ENCODE measurements around the gene KCNS1. TPM values are rescaled to one million over a fixed set of nuclear protein-coding genes. Genes with fewer than 3 reads are reported as not detected.

KCNS1 gene
- total RNA-seq, 1 experiment from 2014 or later: 0.98 TPM

DNA sequence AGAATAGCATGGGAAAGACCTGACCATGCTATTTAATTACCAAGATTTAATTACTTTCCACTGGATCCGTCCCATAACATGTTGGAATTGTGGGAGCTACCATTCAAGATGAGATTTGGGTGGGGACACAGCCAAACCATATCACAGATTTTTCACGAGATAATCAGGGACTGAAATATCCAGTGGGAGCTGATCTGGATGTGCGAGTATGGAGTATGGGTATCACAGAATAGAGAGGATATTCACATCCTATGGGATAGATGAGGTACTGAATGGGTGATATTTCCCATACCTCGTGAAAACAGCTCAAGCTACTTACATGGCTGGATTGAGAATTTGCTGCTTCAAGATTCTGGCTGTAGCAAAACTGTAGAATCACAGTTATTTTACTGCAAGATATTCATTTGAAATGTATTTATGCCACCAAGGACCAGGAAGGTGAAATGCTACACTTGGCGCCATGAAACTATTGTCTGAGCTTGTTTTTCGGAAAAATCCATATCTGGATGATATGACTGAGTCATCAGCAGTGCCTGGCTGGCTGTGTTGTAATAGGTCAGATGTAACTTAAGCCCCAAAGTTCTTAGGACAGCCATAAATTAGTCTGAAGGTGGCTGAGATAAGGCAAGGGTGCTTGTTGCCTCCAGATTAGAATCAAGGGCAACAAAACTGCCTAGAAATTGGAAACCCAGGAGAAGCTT lies 29.8 kb downstream of the KCNS1 start:
- Histone ChIP-seq H2BK5ac (ENCODE audit: insufficient read length, low read length) (no peak overlapping the region), H3K18ac (ENCODE audit: insufficient read length, low read depth, low read length) (no peak overlapping the region), H2AK5ac (ENCODE audit: insufficient read length, low read length) (no peak overlapping the region), H4K5ac (ENCODE audit: insufficient read length, low read depth, low read length) (no peak overlapping the region), H3K79me2 (ENCODE audit: insufficient read depth, low read length) (no peaks in the 10 kb centered on the region), H3K4me2 (ENCODE audit: insufficient read depth, insufficient read length, low read length) (no peak overlapping the region), H3K23ac (ENCODE audit: insufficient read length, low read depth, low read length) (no peak overlapping the region), H3K56ac (ENCODE audit: insufficient read length, low read depth, low read length) (no peak overlapping the region), H3K4me1 (ENCODE audit: insufficient read depth, low read length) (no peaks in the 10 kb centered on the region), H3T11ph (ENCODE audit: low read length) (no peak overlapping the region), H3K4ac (ENCODE audit: low read depth, low read length) (no peak overlapping the region), H4K91ac (ENCODE audit: insufficient read length, low read depth, low read length) (no peak overlapping the region), H4K20me1 (ENCODE audit: control insufficient read depth, insufficient read depth, insufficient read length) (no peaks in the 10 kb centered on the region), H3K9me3 (ENCODE audit: control insufficient read depth, low read depth, low read length) (no peaks in the 10 kb centered on the region), H3K23me2 (ENCODE audit: insufficient read length, low read depth, low read length, poor library complexity, severe bottlenecking) (no peaks in the 10 kb centered on the region), H2BK20ac (ENCODE audit: low read depth, low read length, poor library complexity, severe bottlenecking) (no peak overlapping the region), H2BK15ac (ENCODE audit: low read depth, low read length) (no peak overlapping the region), H2AFZ (ENCODE audit: low read length) (no peak overlapping the region), H4K8ac (replicated peaks; ENCODE audit: insufficient read length, low read depth, low read length) (no peak overlapping the region), H3K9ac (ENCODE audit: extremely low read depth, insufficient read length, low read length) (no peak overlapping the region), H3K27me3 (ENCODE audit: insufficient read depth, low read length) (no peaks in the 10 kb centered on the region), H3K79me1 (ENCODE audit: insufficient read depth, low read depth, low read length, poor library complexity, severe bottlenecking) (peaks cover 3% of the 10 kb centered on the region), H2BK12ac (ENCODE audit: insufficient read length, low read depth, low read length) (no peak overlapping the region), H3K14ac (ENCODE audit: insufficient read depth, low read length) (no peak overlapping the region), H3K27ac (ENCODE audit: insufficient read length, low read depth, low read length) (no peak overlapping the region), H2BK120ac (ENCODE audit: low read depth, low read length, poor library complexity, severe bottlenecking) (no peak overlapping the region)
- Mint-ChIP-seq H3K27me3 (ENCODE audit: low read depth) (no peaks in the 10 kb centered on the region), H3K27ac (no peak overlapping the region), H3K4me3 (no peak overlapping the region), H3K9me3 (no peaks in the 10 kb centered on the region), H3K36me3 (ENCODE audit: insufficient read depth in 1 of 3, low read depth in 3 of 3) (peaks cover 2 to 10% (median 4%) of the 10 kb centered on the region in 3 experiments; a peak in 5 of 7 replicates), H3K4me1 (peaks cover 4% of the 10 kb centered on the region in 2 experiments)
- no CpG with 5 or more reads among the region's 6 CpGs for WGBS (ENCODE audit: extremely low coverage, insufficient read length, low lambda C conversion rate)
- no peak for TF ChIP-seq CTCF (conservative IDR thresholded peaks at IDR 0.05)
- DNase-seq: no peak
